ENCODE measurements around the gene PPP6R3.

- TF ChIP-seq EZH2 (IDR thresholded peaks at IDR 0.05; ENCODE audit: low read length), result no peak
- TF ChIP-seq CTCF (optimal IDR thresholded peaks at IDR 0.05 in 1 of 3, IDR thresholded peaks at IDR 0.05 in 1 of 3, conservative IDR thresholded peaks at IDR 0.05 in 1 of 3; ENCODE audit: extremely low read depth in 1 of 3, insufficient read depth in 2 of 3, low read length in 3 of 3), result no peak
Measured at GRCh38 chr11:68431984-68432645, 28.4 kb upstream of the PPP6R3 start.
